ENCODE results near the gene SMURF2. TPM values are rescaled to one million over a fixed set of nuclear protein-coding genes. Genes with fewer than 3 reads are reported as not detected.

Gene SMURF2
- total and polyA plus RNA-seq, 11 donors: 3.6 to 17.5 (median 12.2) TPM

DNA sequence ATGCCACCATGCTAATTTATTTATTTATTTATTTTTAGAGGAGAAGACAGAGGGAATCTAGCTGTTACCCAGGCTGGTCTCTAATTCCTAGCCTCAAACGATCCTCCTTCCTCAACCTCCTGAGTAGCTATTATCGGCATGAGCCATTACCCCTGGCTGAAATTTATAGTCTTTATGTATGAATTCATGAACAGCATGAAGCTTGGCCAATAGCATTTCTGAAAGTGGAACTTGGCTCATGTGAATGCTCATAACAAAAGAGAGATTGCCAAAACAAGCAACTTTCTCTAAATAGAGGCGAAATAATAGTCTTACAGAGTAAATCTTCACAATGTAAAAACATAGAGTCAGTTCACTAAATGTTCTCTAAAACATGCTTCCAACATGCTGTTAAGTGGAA is 30.1 kb upstream of the SMURF2 start:
- peaks cover 0 to 27% (median 5%) of the 10 kb centered on the region in 12 donors for H3K4me1 ChIP-seq
- H3K27ac ChIP-seq: no peak overlapping the region
- no peak for ATAC-seq
- DNase-seq: no peak
- no peak overlapping the region for H3K4me3 ChIP-seq
- H3K27me3 ChIP-seq: no peaks in the 10 kb centered on the region
- TF ChIP-seq, protein P1, sequence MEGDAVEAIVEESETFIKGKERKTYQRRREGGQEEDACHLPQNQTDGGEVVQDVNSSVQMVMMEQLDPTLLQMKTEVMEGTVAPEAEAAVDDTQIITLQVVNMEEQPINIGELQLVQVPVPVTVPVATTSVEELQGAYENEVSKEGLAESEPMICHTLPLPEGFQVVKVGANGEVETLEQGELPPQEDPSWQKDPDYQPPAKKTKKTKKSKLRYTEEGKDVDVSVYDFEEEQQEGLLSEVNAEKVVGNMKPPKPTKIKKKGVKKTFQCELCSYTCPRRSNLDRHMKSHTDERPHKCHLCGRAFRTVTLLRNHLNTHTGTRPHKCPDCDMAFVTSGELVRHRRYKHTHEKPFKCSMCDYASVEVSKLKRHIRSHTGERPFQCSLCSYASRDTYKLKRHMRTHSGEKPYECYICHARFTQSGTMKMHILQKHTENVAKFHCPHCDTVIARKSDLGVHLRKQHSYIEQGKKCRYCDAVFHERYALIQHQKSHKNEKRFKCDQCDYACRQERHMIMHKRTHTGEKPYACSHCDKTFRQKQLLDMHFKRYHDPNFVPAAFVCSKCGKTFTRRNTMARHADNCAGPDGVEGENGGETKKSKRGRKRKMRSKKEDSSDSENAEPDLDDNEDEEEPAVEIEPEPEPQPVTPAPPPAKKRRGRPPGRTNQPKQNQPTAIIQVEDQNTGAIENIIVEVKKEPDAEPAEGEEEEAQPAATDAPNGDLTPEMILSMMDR (IDR thresholded peaks at IDR 0.05): no peak
- no peak for TF ChIP-seq POLR2A (IDR thresholded peaks at IDR 0.05)
- intact Hi-C loops (cut with DNase I): no loop called here
- no peaks in the 10 kb centered on the region for H3K36me3 ChIP-seq
- no peaks in the 10 kb centered on the region for H3K9me3 ChIP-seq
- WGBS, 4 donors: 66 to 78% (median 70%) methylated on average over 3 of the region's 3 CpGs

DNA sequence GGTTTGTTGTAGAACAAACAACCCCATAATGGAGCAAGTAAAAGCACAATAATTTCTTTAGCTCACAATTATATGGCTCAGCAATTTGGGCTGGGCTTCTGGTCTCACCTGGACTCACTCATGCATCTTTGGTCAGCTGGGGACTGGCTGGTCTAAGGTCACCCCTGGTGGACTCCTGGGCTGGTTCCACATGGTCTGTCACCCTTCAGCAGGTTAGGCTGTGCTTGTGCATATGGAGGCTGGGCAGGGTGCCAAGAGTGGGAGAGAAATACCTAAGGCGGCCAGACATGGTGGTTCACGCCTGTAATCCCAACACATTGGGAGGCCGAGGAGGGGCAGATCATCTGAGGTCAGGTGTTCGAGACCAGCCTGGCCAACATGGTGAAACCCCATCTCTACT is 27.0 kb upstream of the SMURF2 start:
- Histone ChIP-seq H3K4me3 (no peak overlapping the region), H3K36me3 (no peaks in the 10 kb centered on the region), H3K27me3 (no peaks in the 10 kb centered on the region), H3K9me3 (no peaks in the 10 kb centered on the region), H3K4me1 (peaks cover 0 to 18% (median 4%) of the 10 kb centered on the region in 12 donors), H3K27ac (no peak overlapping the region)
- WGBS, 4 donors: 93 to 98% (median 95%) methylated on average over 2 to 4 of the region's 4 CpGs
- intact Hi-C loops (cut with DNase I): no loop called here
- no peak for DNase-seq
- ATAC-seq: no peak
- TF ChIP-seq POLR2A (IDR thresholded peaks at IDR 0.05): no peak
- TF ChIP-seq, protein P1 (IDR thresholded peaks at IDR 0.05): no peak

DNA sequence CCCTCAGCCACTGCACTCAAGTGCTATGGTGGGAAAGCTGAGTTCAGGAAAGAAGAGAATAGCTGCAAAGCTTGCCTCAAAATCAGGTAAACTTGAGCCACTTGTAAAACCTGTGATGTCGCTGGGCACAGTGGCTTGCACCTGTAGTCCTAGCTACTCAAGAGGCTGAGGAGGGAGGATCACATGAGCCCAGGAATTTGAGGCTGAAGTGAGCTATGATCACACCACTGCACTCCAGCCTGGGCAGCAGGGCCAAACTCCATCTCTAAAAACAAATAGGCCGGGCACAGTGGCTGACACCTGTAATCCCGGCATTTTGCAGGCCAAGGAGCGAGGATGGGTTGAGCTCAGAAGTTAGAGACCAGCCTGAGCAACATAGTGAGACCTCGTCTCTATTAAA is 26.4 kb upstream of the SMURF2 start:
- TF ChIP-seq POLR2A (IDR thresholded peaks at IDR 0.05): no peak
- TF ChIP-seq, protein P1 (IDR thresholded peaks at IDR 0.05): no peak
- Histone ChIP-seq H3K9me3 (no peaks in the 10 kb centered on the region), H3K36me3 (no peaks in the 10 kb centered on the region), H3K27me3 (no peaks in the 10 kb centered on the region), H3K4me3 (no peak overlapping the region), H3K27ac (no peak overlapping the region), H3K4me1 (peaks cover 0 to 12% (median 0%) of the 10 kb centered on the region in 12 donors)
- 94 to 100% (median 96%) methylated on average over 4 to 5 of the region's 5 CpGs for WGBS, 4 donors
- intact Hi-C loops (cut with DNase I): no loop called here
- no peak for ATAC-seq
- no peak for DNase-seq

DNA sequence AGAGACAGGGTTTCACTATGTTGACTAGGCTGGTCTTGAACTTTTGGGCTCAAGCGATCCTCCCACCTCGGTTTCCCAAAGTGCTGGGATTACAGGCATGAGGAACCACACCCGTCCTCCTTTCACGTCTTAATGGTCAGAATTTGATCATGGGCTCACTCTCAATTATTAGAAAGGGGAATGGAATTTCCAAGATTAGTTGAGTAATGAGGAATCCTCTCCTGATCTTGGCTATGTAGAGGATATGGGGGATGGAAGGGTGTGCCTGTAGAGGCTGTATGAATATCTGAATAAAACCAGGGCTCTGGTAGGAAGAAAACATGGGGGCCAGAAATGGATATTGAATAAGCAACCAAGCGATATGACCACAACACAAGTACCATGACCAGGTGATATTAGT is 25.9 kb upstream of the SMURF2 start:
- no peak overlapping the region for H3K27ac ChIP-seq
- no peaks in the 10 kb centered on the region for H3K9me3 ChIP-seq
- no peak overlapping the region for H3K4me3 ChIP-seq
- H3K27me3 ChIP-seq: no peaks in the 10 kb centered on the region
- intact Hi-C loops (cut with DNase I): no loop called here
- 88 to 94% (median 91%) methylated on average over 5 of the region's 5 CpGs for WGBS, 4 donors
- DNase-seq (no peak), ATAC-seq (no peak)
- H3K4me1 ChIP-seq: peaks cover 0 to 9% (median 0%) of the 10 kb centered on the region in 12 donors
- no peaks in the 10 kb centered on the region for H3K36me3 ChIP-seq
- no peak for TF ChIP-seq POLR2A (IDR thresholded peaks at IDR 0.05)
- TF ChIP-seq, protein P1 (IDR thresholded peaks at IDR 0.05): no peak

Measured in heart left ventricle (tissue), 16 donors.